ENCODE results near the gene LATS1.

Gene LATS1

DNA sequence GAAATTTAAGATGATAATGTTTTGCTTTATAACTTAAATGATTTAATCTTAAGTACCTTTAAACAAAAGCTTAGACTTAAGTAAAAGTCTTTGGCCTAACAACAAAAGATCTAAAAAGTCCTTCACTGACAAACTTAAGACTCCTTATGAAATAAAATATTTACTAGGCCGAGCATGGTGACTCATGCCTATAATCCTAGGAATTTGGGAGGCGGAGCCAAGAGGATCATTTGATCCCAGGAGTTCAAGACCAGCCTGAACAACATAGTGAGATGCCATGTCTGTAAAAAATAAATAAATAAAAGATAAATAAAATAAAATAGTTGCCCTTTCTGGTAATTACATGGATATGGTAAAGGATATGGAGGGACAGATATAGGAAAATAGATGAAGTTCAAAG lies 81.8 kb downstream of the LATS1 start:
- no peak for TF ChIP-seq CTCF (IDR thresholded peaks at IDR 0.05; ENCODE audit: low read length, missing control alignments)
- peak; percentile 46 for DNase-seq (ENCODE audit: low read depth)
- H3K4me3 ChIP-seq (replicated peaks; ENCODE audit: low read depth, low read length), result no peak overlapping the region

GRCh38 chr6:149634315-149634714 lies 83.6 kb downstream of the LATS1 start:
- no peak overlapping the region for H3K4me3 ChIP-seq (replicated peaks; ENCODE audit: low read depth, low read length)
- no peak for TF ChIP-seq CTCF (IDR thresholded peaks at IDR 0.05; ENCODE audit: low read length, missing control alignments)
- no peak for DNase-seq (ENCODE audit: low read depth)

GRCh38 chr6:149628875-149629510 lies 88.9 kb downstream of the LATS1 start:
- no peak for TF ChIP-seq CTCF (IDR thresholded peaks at IDR 0.05; ENCODE audit: low read length, missing control alignments)

DNA sequence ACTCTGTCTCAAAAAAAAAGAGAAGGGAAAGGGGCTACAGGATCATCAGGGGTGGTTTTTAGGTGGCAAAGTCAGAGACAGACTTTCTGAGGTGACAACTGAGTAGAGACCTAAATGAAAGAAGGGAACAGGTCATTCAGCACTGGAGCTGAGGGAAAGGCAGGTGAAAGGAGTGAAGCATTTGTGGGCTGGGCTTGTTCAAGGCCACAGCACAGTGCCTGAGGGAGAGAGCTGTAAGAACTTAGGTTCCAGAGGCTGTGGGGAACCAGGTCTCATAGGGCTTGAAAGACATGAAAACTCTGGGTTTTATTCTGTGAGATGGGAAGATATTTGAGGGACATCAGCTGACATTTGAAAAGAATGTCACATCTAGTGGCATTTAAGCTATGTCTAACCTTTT lies 90.2 kb downstream of the LATS1 start:
- H3K4me3 ChIP-seq (replicated peaks; ENCODE audit: low read depth, low read length), result no peak overlapping the region
- TF ChIP-seq CTCF (IDR thresholded peaks at IDR 0.05; ENCODE audit: low read length, missing control alignments), result no peak
- no peak for DNase-seq (ENCODE audit: low read depth)

More at GRCh38 chr6:149628875-149629510, 88.9 kb downstream of the LATS1 start:
- H3K4me3 ChIP-seq (replicated peaks; ENCODE audit: low read depth, low read length), result no peak overlapping the region
- no peak for DNase-seq (ENCODE audit: low read depth)

GRCh38 chr6:149615805-149616204 lies 102.1 kb downstream of the LATS1 start:
- no peak overlapping the region for H3K4me3 ChIP-seq (replicated peaks; ENCODE audit: low read depth, low read length)
- no peak for DNase-seq (ENCODE audit: low read depth)
- TF ChIP-seq CTCF (IDR thresholded peaks at IDR 0.05; ENCODE audit: low read length, missing control alignments), result no peak

- TF ChIP-seq CTCF (IDR thresholded peaks at IDR 0.05; ENCODE audit: low read length, missing control alignments), result no peak
- no peak overlapping the region for H3K4me3 ChIP-seq (replicated peaks; ENCODE audit: low read depth, low read length)
- DNase-seq (ENCODE audit: low read depth), result peak; percentile 18
Measured at GRCh38 chr6:149614337-149614736, 103.6 kb downstream of the LATS1 start.

DNA sequence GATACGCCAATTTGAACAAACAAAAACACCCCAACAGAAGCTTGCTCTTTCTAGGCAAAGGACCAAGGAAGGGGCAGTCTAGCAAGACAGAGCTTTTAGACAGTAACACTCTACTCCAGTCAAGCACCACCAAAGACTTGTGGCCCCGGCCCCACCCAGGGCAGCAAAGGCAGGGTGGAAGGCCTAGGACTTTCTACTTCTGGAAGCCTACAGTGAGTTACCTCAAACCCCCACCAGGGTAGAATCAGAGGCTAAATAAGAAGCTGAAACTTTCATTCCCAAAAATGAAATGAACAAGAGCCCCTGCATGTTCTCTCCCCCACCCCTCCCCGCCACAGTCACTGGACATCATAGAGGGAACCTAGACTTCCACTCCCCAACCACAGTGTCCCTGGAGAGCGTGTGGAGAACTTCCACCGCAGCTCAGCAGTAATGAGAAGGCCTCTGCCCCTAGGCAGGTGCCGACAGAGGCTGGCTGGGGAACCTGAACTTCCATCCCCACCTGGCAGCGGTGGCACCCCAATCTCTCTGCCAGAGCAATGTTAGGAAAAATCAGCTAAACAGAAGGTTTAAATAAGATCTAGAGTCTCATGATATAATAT lies 109.4 kb downstream of the LATS1 start:
- no peak for DNase-seq (ENCODE audit: low read depth)
- H3K4me3 ChIP-seq (replicated peaks; ENCODE audit: low read depth, low read length), result no peak overlapping the region
- TF ChIP-seq CTCF (IDR thresholded peaks at IDR 0.05; ENCODE audit: low read length, missing control alignments), result no peak

All from fibroblast of pulmonary artery (primary cell).